NCI-H128 (cell line): ENCODE measurements around the gene BNIP3.
"Not testable (repeated sequence)": the region's sequence is repeated elsewhere in the genome, so short reads cannot be mapped to it uniquely, and the experiment has no call there.

Source experiments
- DNase-seq: peaks from one replicate; lab custom pipeline; 2025; ENCODE audit not compliant: unreplicated experiment; lab: John Stamatoyannopoulos, UW

Gene BNIP3

DNA sequence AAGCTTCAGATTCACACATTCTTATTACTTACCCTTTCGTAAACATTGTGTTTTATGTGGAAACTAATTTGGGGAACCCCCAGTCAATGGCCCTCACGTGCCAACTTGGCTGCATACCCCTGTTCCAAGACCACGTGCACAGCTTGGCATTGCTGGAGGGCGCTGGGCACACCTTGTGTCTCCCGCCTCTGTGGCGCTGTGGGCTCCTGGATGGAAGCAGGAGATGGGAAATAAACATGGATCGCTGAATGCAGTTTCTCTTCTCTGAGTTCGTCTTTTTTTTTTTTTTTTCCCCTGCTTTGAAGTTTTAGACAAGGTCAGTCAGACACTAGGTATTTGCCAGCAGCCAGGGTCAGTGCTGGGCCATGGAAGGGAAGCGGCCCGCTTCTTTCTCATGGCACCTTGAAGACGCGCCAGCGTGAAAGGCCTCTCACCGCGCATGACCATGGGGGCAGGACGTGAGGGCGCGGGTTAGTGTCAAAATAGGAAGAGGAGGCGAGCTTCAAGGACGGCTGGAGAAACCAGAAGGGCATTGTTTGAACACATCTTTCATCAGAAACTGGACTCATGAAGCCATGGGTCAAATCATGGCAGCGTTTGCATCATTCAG, 27.3 kb downstream of the BNIP3 start:
- DNase-seq = no peak

DNA sequence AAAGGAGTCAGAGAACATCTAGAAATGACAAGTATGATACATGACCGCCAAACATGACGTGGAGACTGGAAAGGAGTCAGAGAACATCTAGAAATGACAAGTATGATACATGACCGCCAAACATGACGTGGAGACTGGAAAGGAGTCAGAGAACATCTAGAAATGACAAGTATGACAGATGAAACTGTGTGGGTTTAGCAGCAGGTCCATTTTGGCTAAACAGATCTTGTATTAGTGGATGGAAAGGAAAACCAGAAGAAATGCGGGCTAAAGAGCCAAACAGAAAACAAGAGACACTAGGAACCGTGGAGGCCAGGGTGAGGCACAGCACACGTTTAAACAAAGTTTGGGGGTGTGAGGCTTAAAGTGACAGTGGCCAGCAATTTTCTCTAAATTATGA, 31.8 kb downstream of the BNIP3 start:
- DNase-seq = not testable (repeated sequence)

DNA sequence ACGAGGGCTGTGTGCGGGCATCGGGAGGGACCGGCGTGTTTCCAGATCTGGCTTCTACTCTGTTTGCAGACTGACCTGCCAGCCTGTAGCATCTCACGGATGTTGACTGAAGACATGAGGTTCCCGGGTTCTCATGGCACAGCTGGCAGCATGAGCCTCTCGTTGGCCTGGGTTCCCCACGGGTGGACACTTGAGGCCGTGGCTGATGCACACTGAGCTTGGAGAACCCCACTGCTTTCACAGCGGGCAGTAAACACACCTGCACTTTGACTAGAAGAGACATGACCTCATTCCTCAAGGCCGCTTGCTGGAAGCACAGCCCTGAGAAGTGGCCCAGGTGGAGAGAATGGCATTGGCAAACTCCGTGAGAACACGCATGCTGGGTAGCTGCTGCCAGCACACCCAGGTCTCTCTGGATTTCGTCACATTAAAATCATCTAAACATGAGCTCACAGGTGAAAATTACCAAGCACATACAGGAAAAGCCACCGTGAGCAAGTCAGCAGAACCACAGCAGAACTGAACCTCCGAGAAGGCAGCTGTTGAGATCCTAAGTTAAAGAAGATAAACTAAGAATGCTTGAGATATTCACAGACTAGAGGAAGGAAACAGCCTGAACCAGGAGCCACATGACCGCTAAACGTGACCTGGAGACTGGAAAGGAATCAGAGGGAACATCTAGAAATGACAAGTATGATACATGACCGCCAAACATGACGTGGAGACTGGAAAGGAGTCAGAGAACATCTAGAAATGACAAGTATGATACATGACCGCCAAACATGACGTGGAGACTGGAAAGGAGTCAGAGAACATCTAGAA, 32.5 kb downstream of the BNIP3 start:
- no peak for DNase-seq

DNA sequence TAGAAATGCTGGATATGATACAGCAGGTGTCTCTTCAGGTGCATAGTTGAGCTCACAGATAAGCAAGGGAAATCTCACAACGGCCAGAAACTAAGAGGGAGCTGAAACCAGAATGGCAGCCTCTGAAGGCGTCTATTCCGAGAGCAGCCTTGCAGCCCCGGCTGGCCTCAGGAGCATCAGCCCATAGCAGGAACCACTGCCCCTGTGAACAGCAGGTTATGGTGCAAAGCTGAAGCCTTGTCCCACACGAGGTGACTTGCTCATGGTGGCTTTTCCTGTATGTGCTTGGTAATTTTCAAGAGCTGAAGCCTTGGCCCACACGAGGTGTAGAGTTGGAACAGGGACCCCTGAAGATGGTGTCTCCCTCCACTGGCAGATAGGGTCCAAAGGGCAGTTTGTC, 33.2 kb downstream of the BNIP3 start:
- no peak for DNase-seq

DNA sequence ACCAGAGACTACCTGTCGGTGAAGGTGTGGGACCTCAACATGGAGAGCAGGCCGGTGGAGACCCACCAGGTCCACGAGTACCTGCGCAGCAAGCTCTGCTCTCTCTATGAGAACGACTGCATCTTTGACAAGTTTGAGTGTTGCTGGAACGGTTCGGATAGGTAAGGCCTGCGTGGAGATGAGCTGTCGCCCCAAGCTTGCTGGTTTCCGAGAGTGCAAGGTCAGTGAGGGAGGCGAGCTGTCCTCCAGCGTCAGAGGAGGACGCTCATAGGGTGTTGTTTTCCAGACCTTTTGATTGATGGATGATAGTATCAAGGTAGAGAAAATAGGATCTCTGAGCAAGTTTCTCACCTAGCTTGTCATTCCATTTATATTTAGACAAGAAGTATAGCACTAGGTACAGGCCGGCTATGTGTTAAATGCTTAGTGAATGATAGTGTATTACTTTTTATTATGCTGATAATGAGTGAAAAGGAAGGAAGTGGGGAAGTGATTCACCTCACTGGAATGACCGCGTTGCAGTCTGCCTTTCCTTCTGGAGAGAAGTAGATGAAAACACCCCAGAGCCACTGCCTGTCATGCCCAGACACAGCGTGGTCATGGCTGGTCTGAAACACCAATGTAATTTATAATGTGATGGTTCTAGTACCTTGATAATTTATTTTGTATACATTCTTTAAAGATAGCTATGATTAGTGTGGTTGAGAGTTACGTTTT, 33.9 kb downstream of the BNIP3 start:
- DNase-seq = no peak

DNA sequence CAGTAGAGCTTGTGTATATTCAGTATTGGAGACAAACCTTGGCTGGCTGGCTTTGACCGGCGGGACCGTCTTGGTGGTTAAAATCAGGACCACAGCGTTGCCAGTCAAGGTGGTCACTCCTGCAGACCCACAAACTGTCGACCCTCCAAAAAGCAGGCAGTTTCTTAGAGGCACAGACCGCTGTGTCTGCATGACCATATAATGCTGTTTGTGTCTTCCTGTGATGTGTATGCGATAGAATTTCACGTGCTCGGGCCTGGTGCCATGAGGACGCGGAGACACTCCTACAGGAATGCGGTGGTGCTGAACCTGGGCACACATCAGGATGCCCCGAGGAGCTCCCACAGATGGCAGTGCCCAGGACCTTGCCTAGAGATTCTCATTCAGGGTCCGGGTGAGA, 34.8 kb downstream of the BNIP3 start:
- no peak for DNase-seq

DNA sequence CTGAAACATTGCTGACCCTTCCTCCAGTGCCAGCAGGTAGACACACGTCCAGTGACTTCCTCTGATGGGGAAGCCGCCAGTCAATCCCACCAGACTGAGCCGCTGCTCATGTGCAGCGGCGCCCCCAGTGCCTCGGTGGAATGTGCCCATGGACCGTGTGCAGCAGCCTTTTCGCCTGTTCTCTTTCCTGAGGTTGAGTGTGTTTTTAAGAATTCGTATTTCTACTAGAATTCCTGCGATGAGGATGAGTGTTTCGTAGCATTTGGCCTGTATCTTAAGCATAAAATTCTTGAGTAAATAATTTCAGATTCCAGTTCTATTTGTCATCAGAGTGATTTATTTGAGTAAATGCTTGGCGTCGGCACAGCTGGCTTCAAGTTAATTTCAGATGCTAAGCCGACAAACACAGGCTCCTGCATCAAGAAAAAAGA, 35.4 kb downstream of the BNIP3 start:
- no peak for DNase-seq

DNA sequence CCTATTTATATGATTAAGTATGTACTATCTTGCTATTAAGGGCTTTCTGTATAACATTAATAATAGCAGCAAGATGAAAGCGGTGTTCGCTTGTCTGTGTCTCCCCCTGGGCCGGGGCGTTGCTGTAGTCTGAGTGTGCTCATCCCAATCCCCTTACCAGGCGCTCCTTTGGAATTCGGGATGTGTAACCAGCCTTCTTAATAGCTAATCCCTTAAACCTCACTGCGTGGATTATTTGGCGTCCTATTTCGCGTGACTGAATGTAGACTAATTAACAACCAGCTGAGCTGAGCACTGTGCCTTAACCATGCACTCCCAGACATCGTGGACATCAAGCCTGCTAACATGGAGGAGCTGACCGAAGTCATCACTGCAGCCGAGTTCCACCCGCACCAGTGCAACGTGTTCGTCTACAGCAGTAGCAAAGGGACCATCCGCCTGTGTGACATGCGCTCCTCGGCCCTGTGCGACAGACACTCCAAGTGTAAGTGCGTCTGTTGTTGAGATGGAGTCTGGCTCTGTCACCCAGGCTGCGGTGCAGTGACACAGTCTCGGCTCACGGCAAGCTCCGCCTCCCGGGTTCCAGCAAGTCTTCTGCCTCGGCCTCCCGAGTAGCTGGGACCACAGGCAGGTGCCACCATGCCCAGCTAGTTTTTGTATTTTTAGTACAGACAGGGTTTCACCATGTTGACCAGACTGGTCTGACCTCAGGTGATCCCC, 36.6 kb downstream of the BNIP3 start:
- DNase-seq = no peak

DNA sequence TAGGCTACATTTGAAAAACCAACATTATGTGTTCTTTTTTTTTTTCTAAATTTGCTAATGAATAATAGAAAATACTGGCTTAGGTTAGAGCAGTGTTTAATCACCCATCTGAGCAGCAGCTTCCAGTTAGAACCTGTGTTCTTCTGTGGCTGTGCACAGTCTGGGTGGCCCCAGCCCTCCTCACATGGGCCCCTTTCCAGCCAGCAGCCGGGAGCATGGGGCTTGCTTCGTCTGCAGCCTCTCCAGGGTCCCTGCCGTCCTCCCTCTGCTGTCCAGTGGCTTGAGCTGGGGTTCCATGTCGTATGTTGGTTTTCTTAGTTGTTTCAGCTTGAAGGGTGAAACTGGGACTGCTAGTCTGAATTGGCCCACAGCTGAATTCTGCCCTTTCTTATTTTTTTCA, 37.3 kb downstream of the BNIP3 start:
- no peak for DNase-seq

DNA sequence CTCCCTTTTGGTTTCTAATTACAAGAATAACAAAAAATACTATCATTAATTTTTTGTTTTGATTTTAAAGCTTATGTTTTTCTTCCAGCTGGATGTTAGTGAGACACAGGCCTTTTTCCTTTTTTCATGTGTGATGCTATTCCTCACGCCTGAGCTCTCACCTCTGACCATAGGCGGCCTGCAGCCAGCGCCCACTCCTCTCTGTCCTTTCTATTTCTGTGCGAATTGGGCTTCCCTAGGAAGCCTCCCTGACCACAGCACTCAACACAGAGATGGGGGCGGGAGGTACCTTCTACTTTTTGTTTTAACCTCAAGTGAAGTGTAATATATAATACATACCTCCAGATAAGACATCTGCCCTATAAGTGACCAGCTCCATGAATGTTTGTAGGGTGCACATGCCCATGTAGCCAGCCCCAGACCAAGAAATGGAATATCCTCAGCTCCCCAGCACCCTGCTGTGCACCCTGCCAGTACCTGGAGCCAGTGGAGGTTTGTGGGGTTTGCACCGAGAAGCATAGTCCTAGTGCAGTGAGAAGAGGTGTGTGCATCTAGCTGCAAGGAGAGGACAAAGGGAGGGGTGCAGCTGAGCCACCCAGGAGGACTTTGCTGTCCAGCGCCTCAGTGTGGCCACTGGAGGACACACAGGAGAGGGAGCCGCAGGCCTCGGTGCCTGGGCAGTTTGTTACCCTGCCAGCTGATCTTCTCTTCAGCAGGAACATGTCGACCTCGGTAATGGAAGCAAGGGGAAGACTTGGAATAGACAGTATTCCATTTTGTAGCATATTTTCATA, 38.5 kb downstream of the BNIP3 start:
- DNase-seq = no peak

DNA sequence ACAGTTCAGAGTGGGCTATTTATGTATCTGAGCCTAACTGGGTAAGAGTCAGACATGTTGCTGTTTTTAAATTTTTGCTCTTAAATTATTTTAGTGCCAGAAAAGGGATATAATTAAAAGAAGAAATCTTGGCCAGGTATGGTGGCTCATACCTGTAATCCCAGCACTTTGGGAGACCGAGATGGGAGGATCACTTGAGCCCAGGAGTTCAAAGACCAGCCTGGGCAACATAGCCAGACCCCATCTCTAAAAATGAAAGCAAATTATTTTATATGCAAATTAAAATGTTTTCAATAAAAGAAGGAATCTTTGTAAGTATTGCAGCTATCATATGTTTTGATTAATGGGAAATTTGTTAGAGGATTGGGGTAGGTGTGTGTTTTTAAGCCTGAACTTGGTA, 39.3 kb downstream of the BNIP3 start:
- DNase-seq = no peak

DNA sequence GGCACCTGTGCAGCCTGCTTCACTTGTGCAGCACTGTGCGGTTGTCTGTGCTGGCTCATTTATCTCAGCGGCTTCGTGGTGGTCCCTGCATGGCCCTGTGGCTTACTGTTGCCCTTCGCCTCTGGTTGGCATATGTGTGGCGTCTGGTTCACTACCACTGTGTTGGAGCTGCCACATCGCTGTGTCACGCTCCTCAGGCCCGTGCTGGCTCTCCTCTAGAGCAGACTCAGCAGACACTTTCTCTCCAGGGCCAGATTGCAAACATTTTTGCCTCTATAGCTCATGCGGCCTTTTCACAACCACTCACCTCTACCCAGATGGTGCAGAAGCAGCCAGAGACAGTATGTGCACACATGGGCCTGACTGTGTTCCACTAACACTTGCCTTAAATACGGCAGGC, 43.0 kb downstream of the BNIP3 start:
- no peak for DNase-seq

DNA sequence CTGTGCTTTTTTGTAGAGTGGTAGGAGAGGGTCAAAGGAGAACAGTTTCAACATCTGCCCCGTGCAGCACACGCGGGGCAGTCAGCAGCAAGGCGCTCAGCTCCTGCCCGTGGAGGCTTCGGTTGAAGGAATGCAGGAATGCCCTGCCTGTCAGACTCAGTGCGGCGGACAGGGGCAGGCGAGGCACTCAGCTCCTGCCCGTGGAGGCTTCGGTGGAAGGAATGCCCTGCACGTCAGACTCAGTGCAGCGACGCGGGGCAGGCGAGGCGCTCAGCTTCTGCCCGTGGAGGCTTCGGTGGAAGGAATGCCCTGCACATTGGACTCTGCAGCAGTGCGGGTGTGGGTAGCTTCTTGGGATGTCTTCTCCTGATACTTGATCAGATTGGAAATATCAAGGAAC, 43.9 kb downstream of the BNIP3 start:
- DNase-seq = no peak

DNA sequence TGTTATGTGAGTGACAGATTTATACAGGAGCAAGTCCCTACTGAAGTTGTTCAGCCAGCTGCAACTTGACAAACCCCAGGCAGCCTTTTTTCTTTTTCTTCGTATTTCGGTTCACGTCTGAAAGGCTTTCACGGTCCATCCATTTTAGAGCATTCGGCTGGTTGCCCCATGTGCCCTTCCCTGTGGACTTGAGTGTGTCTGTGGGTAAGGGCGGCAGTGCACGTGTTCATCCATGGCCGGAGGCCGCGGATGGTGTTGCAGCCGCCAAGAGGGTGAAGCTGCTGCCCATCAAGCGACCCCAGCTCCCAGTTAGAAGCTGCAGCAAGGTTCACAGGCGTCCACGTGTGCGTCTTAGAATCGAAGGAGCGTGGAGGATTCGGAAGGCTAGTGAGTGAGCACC, 45.0 kb downstream of the BNIP3 start:
- DNase-seq = no peak

DNA sequence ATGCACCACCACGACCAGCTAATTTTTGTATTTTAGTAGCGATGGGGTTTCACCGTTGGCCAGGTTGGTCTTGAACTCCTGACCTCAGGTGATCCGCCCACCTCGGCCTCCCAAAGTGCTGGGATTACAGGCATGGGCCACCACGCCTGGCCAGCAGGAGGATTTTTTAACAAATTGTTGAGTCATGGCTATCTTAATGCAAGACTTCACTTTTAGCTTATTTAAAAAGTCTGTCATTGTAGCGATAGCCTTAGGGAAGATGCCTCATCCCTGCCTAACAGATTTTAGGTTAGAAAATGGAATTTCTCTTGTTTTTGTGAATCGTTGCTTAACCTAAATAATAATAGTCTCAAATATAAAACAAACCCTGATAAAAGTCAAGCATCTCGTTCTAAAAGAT, 45.4 kb downstream of the BNIP3 start:
- no peak for DNase-seq

DNA sequence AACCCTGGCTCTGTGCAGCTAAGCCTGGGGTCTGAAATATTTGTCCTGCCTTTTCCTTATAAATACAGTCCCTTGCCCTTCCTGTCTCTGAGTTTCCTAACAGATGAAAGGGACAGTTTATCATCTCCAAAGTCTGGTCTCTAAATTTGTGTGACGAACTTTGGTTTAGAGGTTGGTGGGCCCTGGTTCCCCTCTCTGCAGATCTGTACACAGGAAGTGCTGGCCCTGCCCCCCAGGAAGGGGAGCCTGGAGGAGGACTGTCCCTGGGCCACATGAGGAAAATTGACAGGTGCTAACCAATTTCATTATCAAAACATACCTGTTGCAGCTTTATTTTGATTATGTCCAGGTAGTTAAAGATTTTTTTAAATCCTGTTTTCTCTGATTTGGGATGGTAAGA, 46.5 kb downstream of the BNIP3 start:
- no peak for DNase-seq

DNA sequence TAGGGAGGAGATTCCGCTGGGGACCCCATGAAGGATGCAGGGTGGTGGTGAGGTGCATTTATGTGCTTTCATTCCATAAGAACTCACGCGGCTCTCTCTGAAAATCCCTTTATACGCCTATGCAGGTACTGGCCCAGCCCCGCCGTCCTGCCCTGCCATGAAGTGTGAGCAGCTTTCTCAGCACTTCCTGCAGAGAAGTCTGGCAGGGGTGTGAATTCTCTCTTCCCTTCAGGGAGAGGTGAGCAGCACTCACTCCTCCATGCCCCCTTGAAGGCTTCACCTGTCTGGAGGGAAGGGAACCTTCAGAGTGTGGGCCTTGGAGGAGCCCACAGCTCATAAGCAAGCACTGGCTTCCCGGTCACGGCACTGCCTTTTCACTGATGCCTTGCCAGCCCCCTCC, 47.0 kb downstream of the BNIP3 start:
- no peak for DNase-seq

DNA sequence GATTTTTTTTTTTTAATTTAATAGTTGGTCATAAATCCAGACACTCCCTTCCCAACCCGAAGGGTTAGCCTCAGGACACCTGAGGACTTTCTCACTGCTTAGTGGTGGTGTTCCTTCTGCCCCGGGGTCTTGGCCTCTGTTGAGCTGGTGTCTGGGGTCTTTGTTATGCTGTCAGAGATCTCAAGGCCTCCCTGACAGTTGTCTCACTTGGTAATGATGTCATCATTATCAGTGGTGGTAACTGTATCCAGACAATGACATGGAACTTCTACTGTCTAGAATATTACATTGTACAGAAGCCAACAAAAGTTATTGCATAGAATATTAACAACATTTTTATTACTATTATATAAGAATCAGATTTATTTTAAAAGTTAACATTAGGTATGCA, 48.0 kb downstream of the BNIP3 start:
- no peak for DNase-seq

DNA sequence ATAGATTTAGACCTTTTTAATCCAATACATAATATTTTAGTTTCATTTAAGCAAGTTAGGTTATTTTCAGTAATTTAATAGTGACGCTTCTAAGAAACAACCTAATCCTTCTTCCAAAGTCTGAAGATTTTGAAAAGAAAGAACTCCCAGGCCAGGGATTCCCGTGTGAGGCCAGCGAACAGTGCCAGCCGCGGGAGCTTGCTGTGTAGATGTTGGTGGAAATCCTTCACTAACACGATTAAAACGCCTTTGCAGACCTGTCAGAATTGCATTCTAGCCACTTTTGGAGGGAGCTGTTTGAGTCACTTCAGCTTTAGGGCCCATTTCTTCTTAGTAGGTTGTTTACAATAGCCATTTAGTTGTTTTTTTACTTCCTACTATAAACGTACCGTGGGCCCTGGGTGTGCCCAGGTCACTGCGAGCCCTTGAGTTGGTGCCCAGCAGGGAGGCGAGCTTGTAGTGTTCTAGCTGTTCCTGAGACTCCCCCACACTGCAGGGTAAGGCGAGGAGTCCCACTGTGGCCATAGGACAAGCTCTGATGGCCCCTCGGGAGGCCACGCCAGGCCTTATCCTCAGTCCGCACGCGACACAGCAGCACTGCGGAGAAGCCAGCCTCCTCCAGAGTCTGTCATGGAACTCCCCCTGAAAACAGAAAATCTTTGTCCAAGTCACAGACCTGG, 48.6 kb downstream of the BNIP3 start:
- DNase-seq = no peak

DNA sequence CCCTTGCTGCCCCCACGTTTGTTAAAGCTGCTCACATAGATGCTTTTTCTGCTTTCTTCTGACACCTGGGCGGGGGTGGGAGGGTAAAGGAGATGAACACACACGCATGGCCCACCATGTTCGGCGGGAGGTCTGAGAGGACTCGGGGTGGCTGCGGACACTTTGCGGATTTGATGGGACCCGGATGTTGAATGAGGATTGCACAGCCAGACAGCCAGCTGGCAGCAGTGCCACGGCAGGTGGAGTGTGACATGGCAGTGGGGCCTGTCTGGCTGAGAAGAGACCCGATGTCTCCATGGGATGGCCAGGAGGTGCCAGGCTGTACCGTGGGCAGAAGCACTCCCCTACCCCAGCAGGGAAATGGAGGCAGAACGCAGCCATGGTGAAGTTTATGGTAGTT, 49.7 kb downstream of the BNIP3 start:
- no peak for DNase-seq
